Measurements from ENCODE around the gene PLCL2.

DNA sequence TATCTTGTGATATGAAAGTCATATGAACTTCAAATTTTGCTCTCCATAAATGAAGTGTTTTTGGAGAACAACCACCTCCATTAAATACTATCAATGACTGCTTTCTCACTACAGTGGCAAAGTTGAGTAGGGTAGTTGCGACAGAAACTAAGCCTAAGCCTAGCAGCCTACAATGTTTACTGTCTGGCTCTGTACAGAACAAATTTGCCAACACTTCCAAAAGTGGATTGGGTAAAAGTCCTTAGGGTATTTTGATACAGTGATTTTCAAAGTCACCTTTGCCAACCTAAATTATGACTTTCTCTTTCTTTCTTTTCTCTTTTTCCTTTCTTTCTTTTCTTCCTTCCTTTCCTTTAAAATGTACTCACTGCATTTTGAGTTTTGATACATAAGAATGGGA, 142.6 kb downstream of the PLCL2 start:
- no peak for TF ChIP-seq KAT2A (conservative IDR thresholded peaks at IDR 0.05; ENCODE audit: control insufficient read depth, low read depth, low read length)
- TF ChIP-seq, protein P1, sequence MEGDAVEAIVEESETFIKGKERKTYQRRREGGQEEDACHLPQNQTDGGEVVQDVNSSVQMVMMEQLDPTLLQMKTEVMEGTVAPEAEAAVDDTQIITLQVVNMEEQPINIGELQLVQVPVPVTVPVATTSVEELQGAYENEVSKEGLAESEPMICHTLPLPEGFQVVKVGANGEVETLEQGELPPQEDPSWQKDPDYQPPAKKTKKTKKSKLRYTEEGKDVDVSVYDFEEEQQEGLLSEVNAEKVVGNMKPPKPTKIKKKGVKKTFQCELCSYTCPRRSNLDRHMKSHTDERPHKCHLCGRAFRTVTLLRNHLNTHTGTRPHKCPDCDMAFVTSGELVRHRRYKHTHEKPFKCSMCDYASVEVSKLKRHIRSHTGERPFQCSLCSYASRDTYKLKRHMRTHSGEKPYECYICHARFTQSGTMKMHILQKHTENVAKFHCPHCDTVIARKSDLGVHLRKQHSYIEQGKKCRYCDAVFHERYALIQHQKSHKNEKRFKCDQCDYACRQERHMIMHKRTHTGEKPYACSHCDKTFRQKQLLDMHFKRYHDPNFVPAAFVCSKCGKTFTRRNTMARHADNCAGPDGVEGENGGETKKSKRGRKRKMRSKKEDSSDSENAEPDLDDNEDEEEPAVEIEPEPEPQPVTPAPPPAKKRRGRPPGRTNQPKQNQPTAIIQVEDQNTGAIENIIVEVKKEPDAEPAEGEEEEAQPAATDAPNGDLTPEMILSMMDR (IDR thresholded peaks at IDR 0.05 in 2 of 3, conservative IDR thresholded peaks at IDR 0.05 in 1 of 3; ENCODE audit: control insufficient read depth in 2 of 3, extremely low read depth in 1 of 3, insufficient read depth in 1 of 3, low read depth in 3 of 3, low read length in 3 of 3), result no peak
- TF ChIP-seq, protein P2, sequence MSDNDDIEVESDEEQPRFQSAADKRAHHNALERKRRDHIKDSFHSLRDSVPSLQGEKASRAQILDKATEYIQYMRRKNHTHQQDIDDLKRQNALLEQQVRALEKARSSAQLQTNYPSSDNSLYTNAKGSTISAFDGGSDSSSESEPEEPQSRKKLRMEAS (IDR thresholded peaks at IDR 0.05; ENCODE audit: low read depth, low read length), result no peak
- TF ChIP-seq ETV6 (conservative IDR thresholded peaks at IDR 0.05 in 1 of 2, IDR thresholded peaks at IDR 0.05 in 1 of 2; ENCODE audit: borderline replicate concordance in 1 of 2, low read depth in 1 of 2), result no peak
- no peak for TF ChIP-seq POLR2A (IDR thresholded peaks at IDR 0.05; ENCODE audit: low read depth, low read length)
- TF ChIP-seq, protein P3, sequence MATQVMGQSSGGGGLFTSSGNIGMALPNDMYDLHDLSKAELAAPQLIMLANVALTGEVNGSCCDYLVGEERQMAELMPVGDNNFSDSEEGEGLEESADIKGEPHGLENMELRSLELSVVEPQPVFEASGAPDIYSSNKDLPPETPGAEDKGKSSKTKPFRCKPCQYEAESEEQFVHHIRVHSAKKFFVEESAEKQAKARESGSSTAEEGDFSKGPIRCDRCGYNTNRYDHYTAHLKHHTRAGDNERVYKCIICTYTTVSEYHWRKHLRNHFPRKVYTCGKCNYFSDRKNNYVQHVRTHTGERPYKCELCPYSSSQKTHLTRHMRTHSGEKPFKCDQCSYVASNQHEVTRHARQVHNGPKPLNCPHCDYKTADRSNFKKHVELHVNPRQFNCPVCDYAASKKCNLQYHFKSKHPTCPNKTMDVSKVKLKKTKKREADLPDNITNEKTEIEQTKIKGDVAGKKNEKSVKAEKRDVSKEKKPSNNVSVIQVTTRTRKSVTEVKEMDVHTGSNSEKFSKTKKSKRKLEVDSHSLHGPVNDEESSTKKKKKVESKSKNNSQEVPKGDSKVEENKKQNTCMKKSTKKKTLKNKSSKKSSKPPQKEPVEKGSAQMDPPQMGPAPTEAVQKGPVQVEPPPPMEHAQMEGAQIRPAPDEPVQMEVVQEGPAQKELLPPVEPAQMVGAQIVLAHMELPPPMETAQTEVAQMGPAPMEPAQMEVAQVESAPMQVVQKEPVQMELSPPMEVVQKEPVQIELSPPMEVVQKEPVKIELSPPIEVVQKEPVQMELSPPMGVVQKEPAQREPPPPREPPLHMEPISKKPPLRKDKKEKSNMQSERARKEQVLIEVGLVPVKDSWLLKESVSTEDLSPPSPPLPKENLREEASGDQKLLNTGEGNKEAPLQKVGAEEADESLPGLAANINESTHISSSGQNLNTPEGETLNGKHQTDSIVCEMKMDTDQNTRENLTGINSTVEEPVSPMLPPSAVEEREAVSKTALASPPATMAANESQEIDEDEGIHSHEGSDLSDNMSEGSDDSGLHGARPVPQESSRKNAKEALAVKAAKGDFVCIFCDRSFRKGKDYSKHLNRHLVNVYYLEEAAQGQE (IDR thresholded peaks at IDR 0.05; ENCODE audit: low read depth, low read length), result no peak
- TF ChIP-seq, protein P4, sequence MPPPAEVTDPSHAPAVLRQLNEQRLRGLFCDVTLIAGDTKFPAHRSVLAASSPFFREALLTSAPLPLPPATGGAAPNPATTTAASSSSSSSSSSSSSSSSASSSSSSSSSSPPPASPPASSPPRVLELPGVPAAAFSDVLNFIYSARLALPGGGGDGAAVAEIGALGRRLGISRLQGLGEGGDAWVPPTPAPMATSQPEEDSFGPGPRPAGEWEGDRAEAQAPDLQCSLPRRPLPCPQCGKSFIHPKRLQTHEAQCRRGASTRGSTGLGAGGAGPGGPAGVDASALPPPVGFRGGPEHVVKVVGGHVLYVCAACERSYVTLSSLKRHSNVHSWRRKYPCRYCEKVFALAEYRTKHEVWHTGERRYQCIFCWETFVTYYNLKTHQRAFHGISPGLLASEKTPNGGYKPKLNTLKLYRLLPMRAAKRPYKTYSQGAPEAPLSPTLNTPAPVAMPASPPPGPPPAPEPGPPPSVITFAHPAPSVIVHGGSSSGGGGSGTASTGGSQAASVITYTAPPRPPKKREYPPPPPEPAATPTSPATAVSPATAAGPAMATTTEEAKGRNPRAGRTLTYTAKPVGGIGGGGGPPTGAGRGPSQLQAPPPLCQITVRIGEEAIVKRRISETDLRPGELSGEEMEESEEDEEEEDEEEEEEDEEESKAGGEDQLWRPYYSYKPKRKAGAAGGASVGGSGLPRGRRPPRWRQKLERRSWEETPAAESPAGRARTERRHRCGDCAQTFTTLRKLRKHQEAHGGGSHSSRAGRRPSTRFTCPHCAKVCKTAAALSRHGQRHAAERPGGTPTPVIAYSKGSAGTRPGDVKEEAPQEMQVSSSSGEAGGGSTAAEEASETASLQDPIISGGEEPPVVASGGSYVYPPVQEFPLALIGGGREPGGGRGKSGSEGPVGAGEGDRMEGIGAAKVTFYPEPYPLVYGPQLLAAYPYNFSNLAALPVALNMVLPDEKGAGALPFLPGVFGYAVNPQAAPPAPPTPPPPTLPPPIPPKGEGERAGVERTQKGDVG (CRISPR knock-in tag; IDR thresholded peaks at IDR 0.05), result no peak
- TF ChIP-seq EZH2 (IDR thresholded peaks at IDR 0.05; ENCODE audit: borderline replicate concordance, control insufficient read depth, low read depth, low read length), result no peak
- TF ChIP-seq, protein P5, sequence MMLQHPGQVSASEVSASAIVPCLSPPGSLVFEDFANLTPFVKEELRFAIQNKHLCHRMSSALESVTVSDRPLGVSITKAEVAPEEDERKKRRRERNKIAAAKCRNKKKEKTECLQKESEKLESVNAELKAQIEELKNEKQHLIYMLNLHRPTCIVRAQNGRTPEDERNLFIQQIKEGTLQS (IDR thresholded peaks at IDR 0.05; ENCODE audit: borderline replicate concordance, extremely low read depth, low read depth, low read length), result no peak
- TF ChIP-seq RCOR1 (conservative IDR thresholded peaks at IDR 0.05; ENCODE audit: low read depth, low read length), result no peak
- TF ChIP-seq RAD21 (IDR thresholded peaks at IDR 0.05; ENCODE audit: insufficient read depth, low read depth, low read length), result no peak

Data from GM12878 (cell line).